Measurements from ENCODE around the gene NFATC1.

The NFATC1 gene

DNA sequence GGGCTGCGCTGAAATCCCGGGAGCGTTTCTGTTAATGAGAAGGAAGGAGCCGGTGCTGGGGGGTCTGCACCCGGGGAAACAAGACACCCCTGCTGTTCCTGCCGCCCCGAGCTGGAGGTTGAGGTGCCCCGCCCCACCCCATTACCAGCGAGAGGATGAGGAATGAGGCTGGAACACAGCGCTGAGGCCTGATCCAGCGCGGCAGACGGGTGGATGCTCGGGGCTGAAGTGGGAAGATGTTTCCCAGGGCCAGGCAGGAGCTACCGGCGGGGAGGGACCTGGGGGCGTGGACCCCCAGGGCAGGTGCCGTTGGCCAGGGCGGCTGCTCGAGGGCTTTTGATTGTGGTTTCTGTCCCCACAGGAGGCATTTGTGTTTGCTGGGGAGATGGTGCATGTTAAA lies 149.5 kb downstream of the NFATC1 start:
- no peak for DNase-seq

DNA sequence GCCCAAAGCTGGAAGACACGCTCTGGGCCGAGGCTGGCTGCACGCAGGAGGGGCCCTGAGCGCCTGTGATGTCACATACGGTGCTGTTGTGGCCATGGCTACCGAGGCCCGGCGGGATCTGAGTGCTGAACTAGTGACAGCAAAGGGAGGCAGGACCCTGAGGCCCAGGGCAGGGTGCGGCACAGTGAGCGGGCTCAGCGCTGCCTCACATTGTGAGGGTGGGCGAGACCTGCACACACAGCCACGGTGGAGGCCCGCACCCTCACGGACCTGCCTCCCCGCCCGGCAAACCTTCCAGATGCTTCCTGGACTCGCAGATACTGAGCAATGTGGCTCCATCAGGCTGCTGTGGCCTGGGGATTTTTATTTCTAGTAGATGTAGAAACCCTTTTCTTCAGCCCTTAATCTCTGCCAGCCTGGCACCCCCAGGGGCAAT lies 150.0 kb downstream of the NFATC1 start:
- no peak for DNase-seq

DNA sequence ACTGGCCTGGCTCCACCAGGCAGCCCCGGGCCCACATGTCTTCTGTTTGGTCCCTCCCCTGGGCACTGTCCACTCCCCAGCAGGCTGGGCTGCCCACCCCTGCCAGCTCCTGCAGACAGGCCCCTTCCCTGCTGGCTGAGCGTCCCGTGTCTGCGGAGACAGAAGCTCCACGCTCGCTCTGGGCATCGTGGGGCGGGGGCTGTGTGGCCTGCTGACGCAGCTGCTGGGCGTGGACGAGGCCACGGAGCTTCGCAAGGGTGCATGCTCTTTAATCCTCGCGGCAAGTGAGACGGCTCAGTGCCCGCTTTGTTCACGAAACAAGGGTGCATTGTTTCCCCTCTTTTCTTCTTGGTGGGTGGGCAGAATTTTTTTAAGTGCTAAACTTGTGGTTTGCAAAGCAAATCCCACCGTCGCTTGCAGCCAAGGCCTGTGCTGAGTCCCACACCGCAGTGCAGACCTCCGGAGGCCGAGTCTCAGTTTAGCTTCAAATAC lies 151.1 kb downstream of the NFATC1 start:
- DNase-seq, result no peak

DNA sequence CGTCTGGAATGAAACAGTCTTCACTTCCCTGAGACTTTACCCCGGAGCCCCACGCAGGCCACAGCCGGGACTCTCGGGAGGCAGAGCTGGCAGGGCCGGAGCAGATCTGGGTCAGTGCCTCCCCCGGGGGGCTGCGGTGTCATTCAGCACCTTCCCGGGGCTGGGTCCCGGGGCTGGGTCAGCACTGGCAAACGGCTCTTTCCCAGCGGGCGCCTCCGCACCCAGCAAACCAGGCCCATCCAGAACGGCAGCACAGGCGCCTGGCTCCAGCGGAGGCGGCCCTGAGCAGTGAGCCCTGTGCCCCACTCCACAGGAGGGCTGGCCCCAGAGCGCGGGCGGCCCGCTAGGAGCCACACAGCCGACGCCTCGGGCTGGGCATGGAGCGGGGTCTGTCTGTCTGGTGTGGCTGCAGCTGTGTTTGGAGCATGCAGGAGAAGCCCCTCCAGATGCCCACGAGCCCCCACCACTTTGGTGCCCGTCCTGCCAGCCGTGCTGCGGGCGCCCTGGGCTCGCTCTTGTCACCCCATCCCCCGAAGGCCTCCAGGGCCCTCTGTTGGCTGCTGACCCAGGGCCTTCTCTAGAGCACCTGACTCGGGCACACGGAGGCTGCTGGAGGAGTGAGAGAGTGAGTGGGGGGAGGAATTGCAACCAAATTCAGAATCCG lies 151.8 kb downstream of the NFATC1 start:
- no peak for DNase-seq

DNA sequence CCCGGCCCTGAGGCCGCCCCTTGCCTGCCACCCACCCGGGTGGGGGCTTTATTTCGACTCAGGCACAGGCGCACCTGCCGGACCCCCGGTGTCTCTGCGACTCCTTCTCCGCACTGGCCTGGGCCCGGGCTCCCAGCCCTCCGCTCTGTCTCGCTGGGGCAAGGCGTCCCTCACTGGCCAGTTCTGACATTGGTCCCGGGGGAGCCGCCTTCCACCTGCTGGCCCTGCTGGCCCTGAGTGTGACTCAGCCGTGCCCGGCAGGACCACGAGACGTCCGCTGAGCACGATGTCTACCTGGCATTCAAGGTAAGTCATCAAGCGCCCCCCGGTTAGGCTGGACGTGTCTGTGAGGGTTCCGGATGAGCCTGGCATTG lies 152.3 kb downstream of the NFATC1 start:
- DNase-seq, result no peak

DNA sequence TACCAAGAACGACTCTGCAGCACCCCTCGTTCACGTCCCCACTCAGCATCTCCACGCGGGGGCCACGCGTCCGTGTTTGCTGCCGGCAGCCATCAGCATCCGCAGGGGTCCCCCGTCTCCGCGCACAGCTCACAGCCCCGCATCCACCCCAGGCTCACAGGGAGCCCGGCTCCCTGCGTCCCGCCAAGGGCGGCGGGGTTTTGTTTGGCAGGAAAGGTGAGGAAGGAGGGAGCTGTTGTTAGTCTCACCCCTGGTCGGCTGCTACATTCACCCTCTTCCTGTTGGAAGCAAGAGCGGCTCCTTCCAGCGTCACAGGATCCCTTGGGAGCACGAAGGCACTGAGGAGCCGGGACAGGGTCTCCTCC lies 152.9 kb downstream of the NFATC1 start:
- no peak for DNase-seq

DNA sequence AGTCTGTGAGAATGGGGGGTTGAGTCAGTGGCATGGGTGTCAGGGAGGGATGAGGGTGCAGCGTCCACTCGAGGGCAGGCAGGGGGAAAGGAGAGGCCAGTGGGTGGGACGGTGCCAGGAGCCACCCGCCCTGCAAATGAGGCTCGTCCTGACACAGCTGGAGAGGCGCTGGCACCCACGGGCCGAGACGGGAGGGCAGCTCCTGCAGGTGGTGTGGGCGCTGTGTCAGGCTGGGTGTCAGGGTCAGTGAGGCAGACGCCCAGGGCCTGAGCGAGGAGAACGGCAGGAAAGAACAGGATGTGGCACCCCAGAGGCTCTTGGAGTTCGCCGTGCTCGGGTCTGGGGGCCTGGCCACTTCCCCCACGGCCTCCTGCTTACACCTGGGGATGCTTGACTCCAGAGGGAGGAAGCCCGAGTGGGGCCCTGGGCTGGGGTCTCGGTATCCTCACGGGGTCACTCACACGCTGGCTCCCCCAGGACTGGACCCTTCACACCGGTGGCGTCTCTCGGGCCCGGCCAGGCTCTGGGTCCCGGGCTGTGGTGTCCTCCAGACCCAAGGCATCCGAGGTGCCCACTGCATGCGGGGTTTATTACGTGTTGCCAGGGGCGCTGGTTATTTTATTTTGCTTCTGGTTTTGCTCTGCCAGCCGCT lies 153.4 kb downstream of the NFATC1 start:
- no peak for DNase-seq

DNA sequence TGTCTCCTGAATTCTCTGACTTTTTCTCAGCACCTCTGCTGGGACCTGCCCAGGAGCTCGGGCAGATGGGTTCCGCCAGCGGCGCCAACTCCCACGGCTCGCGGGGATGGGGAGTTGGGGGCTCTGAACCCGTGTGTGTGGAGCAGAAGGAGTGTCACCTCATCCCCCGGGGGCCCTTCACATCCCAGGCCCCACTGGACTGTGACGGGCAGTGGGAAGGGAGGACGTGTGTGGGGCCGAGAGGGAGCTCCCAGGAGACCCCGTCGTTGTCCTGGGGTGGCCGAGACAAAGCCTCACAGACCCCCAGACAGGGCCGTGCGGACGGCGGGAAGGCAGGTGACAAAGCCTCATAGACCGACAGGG lies 153.9 kb downstream of the NFATC1 start:
- no peak for DNase-seq

DNA sequence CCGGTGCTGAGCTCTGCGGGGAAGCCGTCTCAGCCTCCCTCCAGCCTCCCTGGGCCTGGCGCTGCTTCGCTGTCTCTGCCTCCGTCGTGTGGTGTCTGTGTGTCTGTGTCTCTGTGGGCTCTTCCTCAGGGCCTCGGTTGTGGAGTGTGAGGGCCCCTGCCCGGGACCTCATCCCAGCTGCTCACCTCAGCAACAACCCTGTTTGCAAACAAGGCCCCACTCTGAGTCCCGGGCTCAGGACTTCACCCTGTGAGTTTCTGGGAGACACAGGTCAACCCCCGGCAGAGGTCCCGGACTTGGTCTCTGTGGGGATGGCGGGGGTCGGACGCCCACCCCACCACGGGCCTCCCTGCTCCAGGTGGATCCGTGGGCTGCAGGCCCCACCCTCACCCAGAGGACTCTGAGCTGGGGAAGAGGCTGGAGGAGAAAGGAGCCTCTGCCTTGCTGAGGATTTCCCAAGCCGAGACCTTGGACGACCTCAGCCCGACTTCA lies 156.5 kb downstream of the NFATC1 start:
- DNase-seq, result no peak

DNA sequence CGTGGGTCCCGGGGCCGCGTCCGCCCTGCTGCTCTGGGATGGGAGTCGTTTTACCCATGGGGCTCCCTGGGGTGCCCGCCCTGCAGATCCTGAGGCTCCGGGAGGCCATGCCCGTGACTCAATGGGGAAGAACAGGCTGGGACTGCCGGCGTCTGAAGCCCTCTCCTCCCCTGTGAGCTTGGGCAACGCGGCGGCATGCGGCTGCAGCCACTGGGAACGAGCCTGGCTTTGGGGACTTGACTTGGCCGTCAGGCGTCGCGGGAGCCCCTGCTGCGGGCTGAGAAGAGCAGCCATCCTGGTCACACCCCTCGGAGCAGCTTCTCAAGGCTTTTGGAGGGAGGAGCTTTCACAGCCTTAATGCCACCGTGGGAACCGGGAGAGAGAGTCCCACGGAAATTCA lies 157.0 kb downstream of the NFATC1 start:
- DNase-seq, result no peak

DNA sequence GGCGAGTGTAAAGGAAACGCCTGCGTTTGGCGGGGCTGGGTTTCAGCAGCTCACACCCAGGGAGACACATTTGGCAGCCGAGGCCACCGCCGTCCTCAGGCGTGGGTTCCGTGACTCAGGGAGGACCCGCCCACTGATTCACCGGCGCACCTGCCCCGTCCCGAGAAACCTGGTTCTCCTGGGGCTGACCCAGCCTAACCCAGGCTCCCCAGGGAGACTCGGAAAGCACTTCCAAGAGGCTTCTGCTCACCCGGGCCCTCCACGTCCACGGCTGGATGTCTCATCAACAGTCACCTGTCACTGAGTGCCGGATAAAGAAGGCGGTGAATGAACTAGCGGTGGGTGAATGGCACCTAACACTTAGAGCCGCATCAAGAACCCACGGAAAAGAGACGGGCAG lies 157.4 kb downstream of the NFATC1 start:
- no peak for DNase-seq

DNA sequence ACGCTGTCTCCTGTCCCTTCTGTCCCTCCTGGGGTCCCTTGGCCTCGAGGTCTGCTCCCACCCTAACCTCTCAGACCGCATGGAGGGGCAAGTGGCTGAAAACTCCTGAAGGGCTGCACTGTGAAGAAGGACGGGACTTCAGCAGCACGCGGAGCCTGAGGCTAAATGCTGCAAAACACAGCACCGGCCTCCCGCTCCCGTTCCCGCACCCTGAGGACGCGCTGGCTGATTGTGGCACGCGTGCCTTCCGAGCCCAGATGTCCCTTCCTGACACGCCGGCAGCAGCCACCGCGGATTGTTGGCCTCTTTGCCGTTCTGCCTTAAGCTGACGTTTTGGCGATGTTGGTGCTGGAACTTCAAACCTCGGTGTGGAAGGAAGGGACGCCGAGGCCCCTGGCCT lies 158.0 kb downstream of the NFATC1 start:
- no peak for DNase-seq

DNA sequence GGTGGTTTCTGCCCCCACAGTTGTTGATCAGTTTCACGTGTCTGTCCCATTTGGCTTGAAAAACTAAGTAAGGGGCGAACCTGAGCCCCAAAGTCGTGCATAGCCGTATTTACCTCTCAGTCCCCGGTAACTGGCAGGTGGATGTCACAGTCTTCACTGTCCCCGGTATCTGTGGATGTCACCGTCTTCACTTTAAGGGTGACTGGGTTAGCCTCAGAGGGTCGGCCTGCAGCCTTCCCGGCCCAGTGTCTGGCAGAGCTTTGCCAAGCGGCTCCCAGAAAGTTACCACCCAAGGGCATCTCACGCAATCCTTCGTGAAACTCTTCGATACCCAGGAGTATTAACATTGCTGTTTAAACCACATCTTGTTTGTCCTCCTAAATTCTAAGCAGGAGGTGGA lies 158.6 kb downstream of the NFATC1 start:
- DNase-seq, result no peak

DNA sequence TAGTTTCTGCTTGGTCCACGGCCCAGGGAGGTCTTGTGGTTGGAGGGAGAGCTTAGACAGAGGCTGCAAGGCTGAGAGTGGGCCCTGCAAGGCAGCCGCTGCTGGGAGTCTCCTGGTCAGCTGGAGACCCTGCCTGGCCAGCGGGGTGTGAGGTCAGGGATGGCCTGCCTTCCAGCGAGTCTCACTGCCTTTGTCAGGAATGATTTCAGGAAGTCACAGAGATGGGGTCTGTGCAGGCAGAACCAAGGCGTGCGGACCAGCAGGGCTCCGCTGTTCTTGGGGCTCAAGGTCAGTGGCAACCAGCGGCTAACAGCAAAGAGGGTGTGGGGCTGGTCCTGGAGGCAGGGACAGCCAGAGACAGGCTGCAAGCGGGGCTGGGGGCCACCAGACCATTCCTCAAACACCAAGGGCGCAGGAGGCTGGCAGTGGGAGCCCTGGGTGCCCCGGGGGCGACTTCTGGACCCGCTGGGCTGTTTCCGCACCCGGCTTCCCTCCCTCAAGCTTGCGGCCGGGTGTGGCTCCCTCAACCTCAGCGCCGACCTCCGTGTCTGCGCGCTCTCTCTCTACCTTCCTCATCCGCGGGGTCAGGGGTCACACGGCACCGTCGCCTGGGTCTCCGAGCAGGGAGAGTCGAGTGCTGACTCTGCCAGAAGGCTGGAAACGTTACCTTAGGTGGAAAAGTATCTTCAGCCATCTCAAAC lies 159.4 kb downstream of the NFATC1 start:
- DNase-seq, result no peak

DNA sequence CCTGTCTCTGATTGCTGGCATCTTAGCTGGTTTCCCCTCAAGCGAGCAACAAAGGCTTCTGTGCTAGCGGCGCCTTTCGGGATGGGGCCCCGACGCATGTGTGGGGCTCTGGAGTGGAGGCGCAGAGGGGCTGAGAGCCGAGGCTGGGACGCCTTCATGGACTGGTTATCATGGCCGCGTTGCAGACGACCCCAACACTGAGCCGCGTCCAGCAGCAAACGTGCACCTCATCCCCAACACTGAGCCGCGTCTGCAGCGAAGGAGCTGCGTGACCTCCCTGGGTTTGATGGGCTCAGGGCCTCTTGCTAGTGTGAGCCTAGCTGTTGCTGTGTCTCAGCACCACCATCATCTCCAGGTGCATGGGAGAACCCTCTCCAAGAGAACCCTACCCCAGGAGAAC lies 160.2 kb downstream of the NFATC1 start:
- no peak for DNase-seq

DNA sequence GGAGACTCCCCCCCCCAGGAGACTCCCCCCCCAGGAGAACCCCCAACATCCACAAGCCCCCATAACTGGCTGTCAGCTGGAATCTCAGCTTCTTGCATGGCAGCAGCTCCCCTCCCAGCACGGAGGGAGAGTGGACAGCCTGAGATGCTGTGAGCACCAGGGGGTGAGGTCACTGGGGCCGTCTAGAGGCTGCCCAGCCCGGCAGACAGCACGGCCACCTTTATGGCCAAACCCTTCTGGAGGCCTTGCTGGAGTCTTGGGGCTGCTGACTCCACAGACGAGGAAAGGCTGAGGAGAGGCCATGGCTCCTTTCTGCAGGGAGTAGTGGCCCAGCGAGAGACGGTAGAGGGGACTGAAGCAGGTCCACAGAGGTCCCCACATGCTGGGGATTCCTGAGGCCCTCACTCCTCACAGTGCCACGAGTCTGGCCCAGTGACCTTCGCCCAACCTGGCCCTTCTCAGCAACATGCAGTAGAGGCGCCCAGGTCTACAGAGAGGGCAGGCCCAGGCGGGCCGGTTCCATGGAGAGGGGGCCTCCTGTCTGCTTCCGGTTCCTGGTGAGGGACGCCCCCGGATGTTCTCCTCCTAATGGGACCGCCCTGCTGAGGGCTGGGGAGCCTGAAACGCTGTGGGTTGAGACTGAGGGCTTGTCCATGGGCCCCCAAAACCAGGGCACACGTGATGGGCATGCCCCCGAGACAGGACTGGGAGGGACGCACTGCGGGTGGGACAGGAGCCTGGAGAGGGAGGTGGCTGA lies 161.3 kb downstream of the NFATC1 start:
- DNase-seq, result no peak

DNA sequence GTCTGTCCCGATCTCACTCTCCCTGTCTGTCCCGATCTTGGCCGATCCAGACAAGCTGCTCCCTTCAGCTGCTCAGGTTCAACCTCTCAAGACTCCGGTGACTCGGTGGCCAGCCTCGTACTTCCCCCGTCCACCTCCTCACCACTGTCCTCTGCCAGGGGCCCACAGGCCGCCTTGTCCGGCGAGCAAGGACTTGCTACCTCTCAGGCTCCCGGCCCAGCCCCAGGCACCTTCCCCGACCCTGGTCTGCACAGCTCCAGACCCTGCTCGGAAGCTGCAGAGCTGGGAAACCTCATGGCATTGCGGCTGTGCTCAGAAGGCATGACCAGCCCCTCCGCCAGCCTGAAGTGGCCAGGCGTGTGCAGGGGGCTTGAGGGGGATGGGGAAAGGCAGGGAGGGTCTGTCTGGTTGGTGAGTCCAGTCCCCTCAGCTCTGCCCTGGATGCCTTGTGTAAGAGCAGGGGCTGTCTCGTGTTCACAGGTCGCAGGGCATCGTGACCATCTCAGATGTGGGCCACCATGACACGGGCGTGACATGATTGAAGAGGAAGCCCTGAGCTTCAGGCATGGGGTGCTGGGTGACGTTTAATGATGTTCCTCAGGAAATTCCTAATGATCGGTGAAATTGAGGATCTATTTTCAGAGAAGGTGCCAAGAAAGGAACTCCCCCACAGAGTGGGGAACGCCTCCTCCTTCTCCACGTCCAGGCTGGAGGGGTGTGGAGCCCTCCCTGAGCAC lies 162.6 kb downstream of the NFATC1 start:
- no peak for DNase-seq

DNA sequence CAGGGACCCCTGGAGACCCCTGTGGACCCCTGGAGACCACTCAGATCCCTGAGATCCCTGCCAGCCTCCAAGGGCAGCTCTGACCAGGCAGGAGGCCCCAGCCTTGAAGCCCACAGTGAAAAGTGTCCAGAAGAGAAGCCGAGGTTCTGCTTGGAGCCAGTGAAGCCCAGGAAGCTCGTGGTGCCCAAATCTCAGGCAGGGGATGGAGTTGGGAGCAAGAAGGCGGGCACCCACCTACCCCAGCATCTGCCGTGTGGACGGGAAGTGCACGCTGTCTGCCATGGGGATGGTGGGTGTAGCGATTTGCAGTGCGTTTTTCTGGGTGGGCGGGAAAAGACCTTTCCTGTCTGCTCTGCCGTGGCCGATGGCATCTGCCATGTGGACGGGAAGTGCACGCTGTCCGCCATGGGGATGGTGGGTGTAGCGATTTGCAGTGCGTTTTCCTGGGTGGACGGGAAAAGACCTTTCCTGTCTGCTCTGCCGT lies 163.2 kb downstream of the NFATC1 start:
- no peak for DNase-seq

DNA sequence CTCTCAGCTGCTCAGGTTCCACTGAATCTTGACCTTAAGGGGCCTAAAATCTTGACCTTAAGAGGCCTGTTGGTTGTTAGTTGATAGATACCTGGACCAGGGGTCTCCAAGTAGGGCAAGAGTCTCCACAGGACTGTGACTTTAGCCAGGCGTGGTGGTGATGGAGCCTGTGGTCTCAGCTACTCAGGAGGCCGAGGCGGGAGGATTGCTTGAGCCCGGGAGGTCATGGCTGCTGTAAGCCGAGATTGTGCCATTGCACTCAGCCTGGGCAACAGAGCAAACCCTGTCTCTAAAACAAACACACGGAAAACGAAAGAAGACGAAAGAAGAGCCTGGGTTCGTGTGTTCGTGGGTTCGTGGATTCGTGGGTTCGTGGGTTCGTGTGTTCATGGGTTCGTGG lies 163.7 kb downstream of the NFATC1 start:
- no peak for DNase-seq

DNA sequence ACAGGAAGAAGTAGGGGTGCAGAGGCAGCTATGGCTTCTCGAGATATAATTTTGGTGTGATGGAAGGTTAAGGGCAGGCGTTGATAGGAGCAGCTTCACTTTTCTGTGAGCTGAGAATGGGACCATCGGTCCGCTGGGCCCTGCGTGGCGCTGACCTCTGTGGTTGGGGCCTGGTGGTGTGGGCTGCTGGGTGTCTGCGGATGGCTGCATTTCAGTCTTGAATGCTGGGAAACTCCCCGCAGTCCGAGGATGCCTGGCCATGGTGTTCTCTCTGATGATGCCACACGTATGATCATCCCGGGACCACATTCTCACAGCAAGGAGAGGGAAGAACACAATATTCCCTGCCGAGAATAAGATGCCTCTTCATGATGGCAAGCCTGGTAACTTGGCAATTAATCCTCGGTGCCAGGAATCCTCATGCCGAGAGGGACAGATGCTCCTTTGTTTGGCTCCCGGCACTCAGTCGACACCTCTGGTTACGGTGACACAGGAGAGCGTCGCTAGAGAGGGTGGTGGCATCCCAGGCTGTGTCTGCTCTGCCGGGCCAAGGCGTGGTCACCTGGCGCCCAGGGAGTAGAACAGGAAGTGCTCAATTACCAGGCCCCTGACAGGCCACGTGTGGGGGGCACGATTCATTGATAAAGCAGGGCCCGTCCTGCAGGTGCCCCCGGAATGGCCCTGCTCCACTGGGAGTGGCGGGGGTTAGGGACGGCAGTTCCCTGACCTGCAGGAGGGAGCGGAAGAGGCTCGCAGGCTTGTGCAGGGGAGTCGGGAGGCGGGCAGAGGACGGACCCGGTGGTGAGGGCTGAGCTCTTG lies 164.5 kb downstream of the NFATC1 start:
- no peak for DNase-seq

DNA sequence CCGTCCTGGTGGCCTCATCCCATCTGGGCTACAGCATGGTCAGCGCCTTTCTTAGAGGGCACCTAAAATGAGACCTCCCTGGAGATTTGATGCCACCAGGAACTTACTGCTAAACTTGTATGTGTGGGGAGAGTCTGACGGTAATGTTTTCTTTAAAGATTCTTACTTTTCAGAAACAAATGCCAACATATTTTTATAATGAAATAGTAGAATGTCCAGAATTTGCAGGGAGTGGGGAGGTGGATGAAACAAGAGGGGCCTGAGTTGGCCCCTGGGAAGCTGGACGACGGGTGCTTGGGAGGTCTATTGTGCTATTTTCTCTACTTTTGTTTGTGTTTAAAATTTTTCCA lies 165.1 kb downstream of the NFATC1 start:
- DNase-seq, result no peak

DNA sequence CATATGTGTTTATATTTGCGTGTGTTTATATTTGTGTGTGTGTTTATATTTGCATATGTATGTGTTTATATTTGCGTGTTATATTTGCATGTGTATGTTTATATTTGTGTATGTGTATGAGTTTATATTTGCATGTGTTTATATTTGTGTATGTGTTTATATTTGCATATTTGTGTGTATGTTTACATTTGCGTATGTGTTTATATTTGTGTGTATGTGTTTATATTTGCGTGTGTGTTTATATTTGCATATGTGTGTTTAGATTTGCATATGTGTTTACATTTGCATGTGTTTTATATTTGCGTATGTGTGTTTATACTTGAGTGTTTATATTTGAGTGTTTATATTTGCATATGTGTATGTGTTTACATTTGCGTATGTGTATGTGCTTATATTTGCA lies 168.2 kb downstream of the NFATC1 start:
- no peak for DNase-seq
